Measurements from ENCODE around the gene TCFL5.
A peak's percentile ranks its signal among the peaks of the same experiment; 100 is the strongest.

The TCFL5 gene

GRCh38 chr20:62901891-62902290 is 40.3 kb upstream of the TCFL5 start:
- H3K27ac ChIP-seq (ENCODE audit: low read length), result no peak overlapping the region
- H4K20me1 ChIP-seq (ENCODE audit: insufficient read depth, low read length), result peaks cover 53% of the 10 kb centered on the region
- TF ChIP-seq EZH2 (IDR thresholded peaks at IDR 0.05; ENCODE audit: borderline replicate concordance, low read depth, low read length, severe bottlenecking) (no peak), CTCF (IDR thresholded peaks at IDR 0.05; ENCODE audit: borderline replicate concordance, extremely low read depth, low read length, poor library complexity, severe bottlenecking) (no peak)
- no peak overlapping the region for H3K4me2 ChIP-seq (ENCODE audit: insufficient read depth, low read length)
- DNase-seq, result no peak
- no peaks in the 10 kb centered on the region for H3K9me3 ChIP-seq (ENCODE audit: insufficient read depth, low read length, severe bottlenecking)
- H3K4me1 ChIP-seq (ENCODE audit: insufficient read depth, low read length), result no peaks in the 10 kb centered on the region
- ATAC-seq (ENCODE audit: insufficient read depth, low read depth), result no peak
- H3K27me3 ChIP-seq (ENCODE audit: insufficient read depth, low read length, poor library complexity), result no peaks in the 10 kb centered on the region
- H3K9ac ChIP-seq (ENCODE audit: low read depth, low read length), result no peak overlapping the region
- no peak overlapping the region for H2AFZ ChIP-seq (ENCODE audit: low read depth, low read length)
- H3K36me3 ChIP-seq (ENCODE audit: insufficient read depth, low read length), result peaks cover 94% of the 10 kb centered on the region
- H3K79me2 ChIP-seq (ENCODE audit: insufficient read depth, low read length), result peaks cover 18% of the 10 kb centered on the region
- H3K4me3 ChIP-seq (ENCODE audit: low read depth in 1 of 2, low read length in 2 of 2), result no peak overlapping the region

DNA sequence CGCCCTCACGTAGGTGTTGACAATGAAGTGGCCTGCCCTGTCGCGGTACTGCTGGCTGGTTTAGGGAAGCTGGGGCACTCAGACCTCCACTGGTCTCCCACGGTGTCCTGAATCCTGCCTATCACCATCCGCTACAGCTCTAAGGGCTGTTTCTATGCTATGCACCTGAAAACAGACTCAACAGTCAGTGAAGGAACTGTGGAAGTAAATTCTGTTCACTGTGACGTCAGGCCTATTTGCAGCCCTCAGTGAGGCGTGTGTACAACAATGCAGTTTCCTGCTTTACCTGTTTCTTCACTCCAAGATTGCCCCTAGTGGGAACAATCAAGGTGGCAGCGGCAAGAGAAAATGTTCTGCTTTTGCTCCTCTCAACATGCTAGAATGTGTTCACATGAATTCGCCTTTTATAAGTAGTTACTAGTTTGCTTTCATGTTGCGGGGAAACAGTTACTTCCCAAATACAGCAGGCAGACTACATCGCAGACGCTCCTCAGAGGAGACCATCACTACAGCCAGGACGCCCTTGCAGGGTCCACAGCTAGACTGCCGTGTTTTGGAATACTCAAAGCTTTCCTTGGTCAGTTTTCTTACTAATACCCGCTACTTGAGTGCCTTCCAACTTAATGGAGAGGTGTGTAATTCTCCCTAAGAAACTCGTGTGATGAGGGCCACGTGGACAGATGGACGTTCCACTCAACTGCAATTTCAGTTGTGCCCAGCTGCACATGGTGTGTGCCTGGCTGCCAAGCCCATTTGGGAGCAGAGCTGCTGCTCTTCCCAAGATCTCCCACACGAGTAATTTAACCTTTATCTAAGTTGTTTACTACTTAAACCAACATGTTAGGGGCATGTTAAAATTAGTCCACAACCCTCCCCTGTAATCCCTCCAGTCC is 39.3 kb upstream of the TCFL5 start:
- H3K9me3 ChIP-seq (ENCODE audit: insufficient read depth, low read length, severe bottlenecking), result no peaks in the 10 kb centered on the region
- DNase-seq, result no peak
- peaks cover 15% of the 10 kb centered on the region for H3K79me2 ChIP-seq (ENCODE audit: insufficient read depth, low read length)
- H4K20me1 ChIP-seq (ENCODE audit: insufficient read depth, low read length), result peaks cover 43% of the 10 kb centered on the region
- H3K4me1 ChIP-seq (ENCODE audit: insufficient read depth, low read length), result no peaks in the 10 kb centered on the region
- H3K27ac ChIP-seq (ENCODE audit: low read length), result no peak overlapping the region
- no peaks in the 10 kb centered on the region for H3K27me3 ChIP-seq (ENCODE audit: insufficient read depth, low read length, poor library complexity)
- no peak overlapping the region for H3K9ac ChIP-seq (ENCODE audit: low read depth, low read length)
- no peak overlapping the region for H2AFZ ChIP-seq (ENCODE audit: low read depth, low read length)
- TF ChIP-seq EZH2 (IDR thresholded peaks at IDR 0.05; ENCODE audit: borderline replicate concordance, low read depth, low read length, severe bottlenecking), result no peak
- TF ChIP-seq CTCF (IDR thresholded peaks at IDR 0.05; ENCODE audit: borderline replicate concordance, extremely low read depth, low read length, poor library complexity, severe bottlenecking), result peak; percentile 46
- H3K36me3 ChIP-seq (ENCODE audit: insufficient read depth, low read length), result peaks cover 94% of the 10 kb centered on the region
- no peak overlapping the region for H3K4me2 ChIP-seq (ENCODE audit: insufficient read depth, low read length)
- no peak overlapping the region for H3K4me3 ChIP-seq (ENCODE audit: low read depth in 1 of 2, low read length in 2 of 2)
- ATAC-seq (ENCODE audit: insufficient read depth, low read depth), result peak; percentile 22; the same call in 2 of the 3 replicates

DNA sequence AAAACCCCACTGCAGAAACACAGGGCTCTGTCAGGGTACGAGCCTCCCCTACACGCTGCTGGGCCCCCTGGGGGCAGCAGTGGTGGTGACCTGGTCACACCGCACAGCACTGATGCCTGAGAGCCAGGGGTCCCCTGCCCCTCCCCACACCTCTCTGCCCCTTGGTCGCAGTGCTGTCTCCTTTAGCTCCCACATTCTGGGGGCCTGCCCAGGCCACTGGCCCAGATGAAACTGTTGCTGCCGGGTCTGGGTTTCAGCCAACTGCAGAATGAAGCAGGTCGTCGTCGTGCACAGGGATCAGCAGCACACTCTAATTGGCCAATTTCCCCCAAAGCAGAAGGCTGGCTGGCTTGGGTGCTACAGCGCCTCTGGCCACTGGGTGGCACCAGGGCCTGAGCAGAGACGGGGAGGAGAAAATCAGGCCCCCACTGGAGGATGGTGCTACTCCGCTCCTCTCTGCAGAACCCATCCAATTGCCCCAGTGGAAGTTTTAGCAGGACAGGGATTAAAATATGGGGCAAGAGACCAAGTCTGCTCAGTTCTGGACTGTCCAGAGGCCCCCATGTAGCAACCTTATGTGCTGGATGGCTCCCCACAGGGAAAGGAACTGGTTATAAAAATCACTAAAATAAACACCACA is 38.5 kb upstream of the TCFL5 start:
- Histone ChIP-seq H3K27ac (ENCODE audit: low read length) (no peak overlapping the region; the same call in 1 of the 2 replicates), H3K4me2 (ENCODE audit: insufficient read depth, low read length) (no peak overlapping the region), H4K20me1 (ENCODE audit: insufficient read depth, low read length) (peaks cover 36% of the 10 kb centered on the region), H3K36me3 (ENCODE audit: insufficient read depth, low read length) (peaks cover 94% of the 10 kb centered on the region), H3K27me3 (ENCODE audit: insufficient read depth, low read length, poor library complexity) (no peaks in the 10 kb centered on the region), H3K4me1 (ENCODE audit: insufficient read depth, low read length) (no peaks in the 10 kb centered on the region), H3K79me2 (ENCODE audit: insufficient read depth, low read length) (peaks cover 11% of the 10 kb centered on the region), H3K9me3 (ENCODE audit: insufficient read depth, low read length, severe bottlenecking) (no peaks in the 10 kb centered on the region), H3K9ac (ENCODE audit: low read depth, low read length) (no peak overlapping the region), H2AFZ (ENCODE audit: low read depth, low read length) (no peak overlapping the region), H3K4me3 (ENCODE audit: low read depth in 1 of 2, low read length in 2 of 2) (no peak overlapping the region)
- TF ChIP-seq EZH2 (IDR thresholded peaks at IDR 0.05; ENCODE audit: borderline replicate concordance, low read depth, low read length, severe bottlenecking) (no peak), CTCF (IDR thresholded peaks at IDR 0.05; ENCODE audit: borderline replicate concordance, extremely low read depth, low read length, poor library complexity, severe bottlenecking) (peak; percentile 96)
- ATAC-seq (ENCODE audit: insufficient read depth, low read depth) (peak; percentile 92), DNase-seq (peak; percentile 77)

All from DND-41 (cell line).